ENCODE data around the gene RALY. TPM values are rescaled to one million over a fixed set of nuclear protein-coding genes. Genes with fewer than 3 reads are reported as not detected.

RALY gene
- total RNA-seq, 2 donors from 2014 or later = 74.2 to 86.4 TPM

- H3K4me1 ChIP-seq = peaks cover 0 to 66% of the 10 kb centered on the region in 2 donors
- no peaks in the 10 kb centered on the region for H3K9me3 ChIP-seq
- no peak for DNase-seq (ENCODE audit: low spot score)
- no peak overlapping the region for H3K27ac ChIP-seq
- TF ChIP-seq CTCF (IDR thresholded peaks at IDR 0.05) = no peak
- no peak overlapping the region for H3K4me3 ChIP-seq
- peaks cover 15% of the 10 kb centered on the region for H3K36me3 ChIP-seq
- no peaks in the 10 kb centered on the region for H3K27me3 ChIP-seq
Observed at GRCh38 chr20:34037121-34037520, 43.4 kb downstream of the RALY start.

- no peak for TF ChIP-seq CTCF (IDR thresholded peaks at IDR 0.05)
- Histone ChIP-seq H3K4me3 (no peak overlapping the region), H3K4me1 (peaks cover 2 to 70% of the 10 kb centered on the region in 2 donors), H3K36me3 (peaks cover 8% of the 10 kb centered on the region), H3K27ac (no peak overlapping the region), H3K9me3 (no peaks in the 10 kb centered on the region), H3K27me3 (no peaks in the 10 kb centered on the region)
- DNase-seq (ENCODE audit: low spot score) = no peak
Observed at GRCh38 chr20:34037767-34038166, 44.1 kb downstream of the RALY start.

GRCh38 chr20:34040300-34040995 lies 46.7 kb downstream of the RALY start:
- Histone ChIP-seq H3K27me3 (no peaks in the 10 kb centered on the region), H3K27ac (peak overlapping the region; percentile 73 to 75), H3K9me3 (no peaks in the 10 kb centered on the region), H3K36me3 (no peaks in the 10 kb centered on the region), H3K4me3 (no peak overlapping the region), H3K4me1 (peaks cover 6 to 89% of the 10 kb centered on the region in 2 donors)
- no peak for DNase-seq (ENCODE audit: low spot score)
- no peak for TF ChIP-seq CTCF (IDR thresholded peaks at IDR 0.05)

- peaks cover 6 to 89% of the 10 kb centered on the region in 2 donors for H3K4me1 ChIP-seq
- H3K9me3 ChIP-seq = no peaks in the 10 kb centered on the region
- no peaks in the 10 kb centered on the region for H3K36me3 ChIP-seq
- H3K27ac ChIP-seq = peak overlapping the region; percentile 73 to 75
- no peak overlapping the region for H3K4me3 ChIP-seq
- no peak for TF ChIP-seq CTCF (IDR thresholded peaks at IDR 0.05)
- no peak for DNase-seq (ENCODE audit: low spot score)
- H3K27me3 ChIP-seq = no peaks in the 10 kb centered on the region
Observed at GRCh38 chr20:34041226-34041625, 47.5 kb downstream of the RALY start.

GRCh38 chr20:34042262-34042661 lies 48.6 kb downstream of the RALY start:
- Histone ChIP-seq H3K9me3 (no peaks in the 10 kb centered on the region), H3K4me1 (peaks cover 6 to 80% of the 10 kb centered on the region in 2 donors), H3K27ac (peak overlapping the region; percentile 73 to 75), H3K27me3 (no peaks in the 10 kb centered on the region), H3K36me3 (no peaks in the 10 kb centered on the region), H3K4me3 (no peak overlapping the region)
- no peak for TF ChIP-seq CTCF (IDR thresholded peaks at IDR 0.05)
- no peak for DNase-seq (ENCODE audit: low spot score)

- no peak for TF ChIP-seq CTCF (IDR thresholded peaks at IDR 0.05)
- Histone ChIP-seq H3K9me3 (no peaks in the 10 kb centered on the region), H3K27ac (peak overlapping the region in 1 of 2 donors; percentile 42), H3K27me3 (no peaks in the 10 kb centered on the region), H3K4me3 (no peak overlapping the region), H3K4me1 (peaks cover 6 to 73% of the 10 kb centered on the region in 2 donors), H3K36me3 (no peaks in the 10 kb centered on the region)
- DNase-seq (ENCODE audit: low spot score) = no peak
Observed at GRCh38 chr20:34043025-34043424, 49.3 kb downstream of the RALY start.
